Measurements from ENCODE around the gene MSRB3.

Gene MSRB3

GRCh38 chr12:65323070-65323469, 44.6 kb downstream of the MSRB3 start:
- in situ Hi-C loops (cut with MboI; ENCODE audit: low sequenced_read_pairs): loop anchor here (25.0 kb wide), 1 partner anchor 764 kb away; no protein-coding TSS in a partner anchor

- in situ Hi-C loops (cut with MboI; ENCODE audit: low sequenced_read_pairs): loop anchor here (25.0 kb wide), 1 partner anchor 763 kb away; no protein-coding TSS in a partner anchor
Measured at GRCh38 chr12:65324056-65324455, 45.6 kb downstream of the MSRB3 start.

- in situ Hi-C loops (cut with MboI; ENCODE audit: low sequenced_read_pairs): loop anchor here (25.0 kb wide), 1 partner anchor 763 kb away; no protein-coding TSS in a partner anchor
Measured at GRCh38 chr12:65324551-65324950, 46.1 kb downstream of the MSRB3 start.

- in situ Hi-C loops (cut with MboI; ENCODE audit: low sequenced_read_pairs): no loop called here
Measured at GRCh38 chr12:65325183-65325582, 46.7 kb downstream of the MSRB3 start.

GRCh38 chr12:65326616-65327015, 48.1 kb downstream of the MSRB3 start:
- in situ Hi-C loops (cut with MboI; ENCODE audit: low sequenced_read_pairs): no loop called here

GRCh38 chr12:65327207-65328076, 49.0 kb downstream of the MSRB3 start:
- in situ Hi-C loops (cut with MboI; ENCODE audit: low sequenced_read_pairs): no loop called here

GRCh38 chr12:65329721-65330120, 51.2 kb downstream of the MSRB3 start:
- in situ Hi-C loops (cut with MboI; ENCODE audit: low sequenced_read_pairs): no loop called here

- in situ Hi-C loops (cut with MboI; ENCODE audit: low sequenced_read_pairs): no loop called here
Measured at GRCh38 chr12:65330331-65330730, 51.8 kb downstream of the MSRB3 start.

GRCh38 chr12:65331456-65331855, 53.0 kb downstream of the MSRB3 start:
- in situ Hi-C loops (cut with MboI; ENCODE audit: low sequenced_read_pairs): no loop called here

GRCh38 chr12:65333649-65334048, 55.2 kb downstream of the MSRB3 start:
- in situ Hi-C loops (cut with MboI; ENCODE audit: low sequenced_read_pairs): no loop called here

- in situ Hi-C loops (cut with MboI; ENCODE audit: low sequenced_read_pairs): no loop called here
Measured at GRCh38 chr12:65334521-65334920, 56.0 kb downstream of the MSRB3 start.

- in situ Hi-C loops (cut with MboI; ENCODE audit: low sequenced_read_pairs): no loop called here
Measured at GRCh38 chr12:65335021-65335714, 56.7 kb downstream of the MSRB3 start.

- in situ Hi-C loops (cut with MboI; ENCODE audit: low sequenced_read_pairs): no loop called here
Measured at GRCh38 chr12:65335981-65336380, 57.5 kb downstream of the MSRB3 start.

GRCh38 chr12:65339161-65339560, 60.7 kb downstream of the MSRB3 start:
- in situ Hi-C loops (cut with MboI; ENCODE audit: low sequenced_read_pairs): no loop called here

GRCh38 chr12:65343230-65343629, 64.7 kb downstream of the MSRB3 start:
- in situ Hi-C loops (cut with MboI; ENCODE audit: low sequenced_read_pairs): no loop called here

GRCh38 chr12:65343801-65344200, 65.3 kb downstream of the MSRB3 start:
- in situ Hi-C loops (cut with MboI; ENCODE audit: low sequenced_read_pairs): no loop called here

- in situ Hi-C loops (cut with MboI; ENCODE audit: low sequenced_read_pairs): no loop called here
Measured at GRCh38 chr12:65355461-65355860, 77.0 kb downstream of the MSRB3 start.

GRCh38 chr12:65362234-65363031, 84.0 kb downstream of the MSRB3 start:
- in situ Hi-C loops (cut with MboI; ENCODE audit: low sequenced_read_pairs): no loop called here

- in situ Hi-C loops (cut with MboI; ENCODE audit: low sequenced_read_pairs): no loop called here
Measured at GRCh38 chr12:65364046-65364445, 85.6 kb downstream of the MSRB3 start.

GRCh38 chr12:65367396-65367795, 88.9 kb downstream of the MSRB3 start:
- in situ Hi-C loops (cut with MboI; ENCODE audit: low sequenced_read_pairs): no loop called here

GRCh38 chr12:65368055-65368454, 89.6 kb downstream of the MSRB3 start:
- in situ Hi-C loops (cut with MboI; ENCODE audit: low sequenced_read_pairs): no loop called here
